Astrocyte of the cerebellum (primary cell): Measurements from ENCODE around the gene PSD4.
A peak's percentile ranks its signal among the peaks of the same experiment; 100 is the strongest.

ENCODE experiments used
- DNase-seq: peaks from one replicate; pipeline ENCODE4 v3.0.0-alpha.2; 2011; ENCODE audit warnings: low read depth
- H3K4me3 ChIP-seq: 2 replicates; pipeline ENCODE4 v1.5.1; 2011; ENCODE audit warnings: mild to moderate bottlenecking, low read depth, low read length, moderate library complexity
- CTCF ChIP-seq: IDR thresholded peaks from 2 replicates; pipeline ENCODE4 v1.5.1; 2012; ENCODE audit warnings: low read length, low read depth, moderate library complexity, mild to moderate bottlenecking; ENCODE audit errors: missing control alignments
- in situ Hi-C: cut with HindIII; loops from 2 replicates; pipeline ENCODE4 v1.10.0; 2017; ENCODE audit warnings: low sequenced_read_pairs

PSD4 gene

GRCh38 chr2:113196839-113197238 is 23.1 kb downstream of the PSD4 start:
- no peak overlapping the region for H3K4me3 ChIP-seq
- TF ChIP-seq CTCF = no peak
- DNase-seq = no peak
- in situ Hi-C loops = no loop called here

- H3K4me3 ChIP-seq = no peak overlapping the region
- TF ChIP-seq CTCF = no peak
- in situ Hi-C loops = no loop called here
- DNase-seq = no peak
Observed at GRCh38 chr2:113197347-113198047, 23.7 kb downstream of the PSD4 start.

- no peak for DNase-seq
- TF ChIP-seq CTCF = no peak
- in situ Hi-C loops = no loop called here
- peak overlapping the region; percentile 74 for H3K4me3 ChIP-seq
Observed at GRCh38 chr2:113198048-113198789, 24.4 kb downstream of the PSD4 start.

- peak overlapping the region; percentile 74 for H3K4me3 ChIP-seq
- DNase-seq = no peak
- peak; percentile 74 for TF ChIP-seq CTCF
- in situ Hi-C loops = no loop called here
Observed at GRCh38 chr2:113198790-113199612, 25.2 kb downstream of the PSD4 start.

- no peak for TF ChIP-seq CTCF
- in situ Hi-C loops = loop anchor here (5.0 kb wide), 1 partner anchor 63 kb away; no protein-coding TSS in a partner anchor
- no peak for DNase-seq
- H3K4me3 ChIP-seq = no peak overlapping the region
Observed at GRCh38 chr2:113200236-113200635, 26.5 kb downstream of the PSD4 start.
